RWPE2 (cell line): Measurements from ENCODE around the gene HOXA10.

Experiments used
- ATAC-seq: fragments of 200-7000 bp; cut with Tn5 transposase; 3 replicates; pipeline ENCODE4 v1.9.1; 2021; ENCODE audit warnings: low read depth
- DNase-seq: peaks from one replicate; pipeline ENCODE4 v3.0.0-alpha.2; 2020; ENCODE audit warnings: low spot score
- H3K27ac ChIP-seq: fragments of 450-650 bp; 2 replicates; pipeline ENCODE4 v1.5.1; 2017; ENCODE audit warnings: mild to moderate bottlenecking; ENCODE audit not compliant: poor library complexity, severe bottlenecking
- H3K27me3 ChIP-seq: fragments of 250-450 bp; sonication (Bioruptor Pico); 2 replicates; pipeline ENCODE4 v1.5.1; 2021; ENCODE audit warnings: mild to moderate bottlenecking, moderate library complexity; ENCODE audit not compliant: insufficient read depth, poor library complexity, severe bottlenecking
- H3K36me3 ChIP-seq: fragments of 250-450 bp; sonication (Bioruptor Pico); 2 replicates; pipeline ENCODE4 v1.5.1; 2020; ENCODE audit warnings: low read depth, mild to moderate bottlenecking, moderate library complexity
- H3K4me1 ChIP-seq: fragments of 250-450 bp; sonication (Bioruptor Pico); 2 replicates; pipeline ENCODE4 v1.5.1; 2021; ENCODE audit warnings: mild to moderate bottlenecking, moderate library complexity; ENCODE audit not compliant: insufficient read depth, poor library complexity, severe bottlenecking
- H3K4me3 ChIP-seq: fragments of 250-450 bp; sonication (Bioruptor Pico); 2 replicates; pipeline ENCODE4 v1.5.1; 2021; ENCODE audit warnings: mild to moderate bottlenecking, moderate library complexity; ENCODE audit not compliant: severe bottlenecking
- H3K9me3 ChIP-seq: fragments of 250-450 bp; sonication (Bioruptor Pico); 2 replicates; pipeline ENCODE4 v1.5.1; 2021; ENCODE audit warnings: mild to moderate bottlenecking, moderate library complexity; ENCODE audit not compliant: severe bottlenecking
- TF ChIP-seq, protein P1 (sequence below): fragments of 450-650 bp; IDR thresholded peaks from one replicate; pipeline ENCODE4 v1.5.1; 2017; ENCODE audit warnings: mild to moderate bottlenecking, moderate library complexity; ENCODE audit not compliant: poor library complexity, severe bottlenecking

HOXA10 gene

DNA sequence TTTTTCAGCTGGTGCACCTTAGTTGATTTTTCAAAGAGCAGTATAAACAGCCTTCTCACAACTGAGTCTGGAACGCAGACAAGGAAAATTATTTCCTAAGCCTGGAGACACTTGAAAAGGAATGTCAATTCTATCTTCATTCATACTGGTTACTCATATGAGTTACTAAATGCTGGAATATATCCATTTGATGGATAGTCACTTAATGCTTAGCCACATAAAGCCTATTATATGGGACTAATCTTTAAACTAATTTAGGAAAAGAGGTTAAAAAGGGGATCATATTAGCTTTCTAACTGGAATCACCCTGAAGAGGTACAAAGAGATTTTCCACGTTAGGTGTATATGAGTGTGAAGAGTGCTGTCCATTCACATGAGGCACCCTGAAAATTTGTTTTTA lies 41.9 kb downstream of the HOXA10 start:
- Histone ChIP-seq H3K36me3 (no peaks in the 10 kb centered on the region), H3K9me3 (no peaks in the 10 kb centered on the region), H3K27ac (no peak overlapping the region), H3K4me3 (no peak overlapping the region), H3K4me1 (peaks cover 27% of the 10 kb centered on the region), H3K27me3 (no peaks in the 10 kb centered on the region)
- ATAC-seq = no peak
- DNase-seq = no peak
- TF ChIP-seq, protein P1, sequence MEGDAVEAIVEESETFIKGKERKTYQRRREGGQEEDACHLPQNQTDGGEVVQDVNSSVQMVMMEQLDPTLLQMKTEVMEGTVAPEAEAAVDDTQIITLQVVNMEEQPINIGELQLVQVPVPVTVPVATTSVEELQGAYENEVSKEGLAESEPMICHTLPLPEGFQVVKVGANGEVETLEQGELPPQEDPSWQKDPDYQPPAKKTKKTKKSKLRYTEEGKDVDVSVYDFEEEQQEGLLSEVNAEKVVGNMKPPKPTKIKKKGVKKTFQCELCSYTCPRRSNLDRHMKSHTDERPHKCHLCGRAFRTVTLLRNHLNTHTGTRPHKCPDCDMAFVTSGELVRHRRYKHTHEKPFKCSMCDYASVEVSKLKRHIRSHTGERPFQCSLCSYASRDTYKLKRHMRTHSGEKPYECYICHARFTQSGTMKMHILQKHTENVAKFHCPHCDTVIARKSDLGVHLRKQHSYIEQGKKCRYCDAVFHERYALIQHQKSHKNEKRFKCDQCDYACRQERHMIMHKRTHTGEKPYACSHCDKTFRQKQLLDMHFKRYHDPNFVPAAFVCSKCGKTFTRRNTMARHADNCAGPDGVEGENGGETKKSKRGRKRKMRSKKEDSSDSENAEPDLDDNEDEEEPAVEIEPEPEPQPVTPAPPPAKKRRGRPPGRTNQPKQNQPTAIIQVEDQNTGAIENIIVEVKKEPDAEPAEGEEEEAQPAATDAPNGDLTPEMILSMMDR = no peak

DNA sequence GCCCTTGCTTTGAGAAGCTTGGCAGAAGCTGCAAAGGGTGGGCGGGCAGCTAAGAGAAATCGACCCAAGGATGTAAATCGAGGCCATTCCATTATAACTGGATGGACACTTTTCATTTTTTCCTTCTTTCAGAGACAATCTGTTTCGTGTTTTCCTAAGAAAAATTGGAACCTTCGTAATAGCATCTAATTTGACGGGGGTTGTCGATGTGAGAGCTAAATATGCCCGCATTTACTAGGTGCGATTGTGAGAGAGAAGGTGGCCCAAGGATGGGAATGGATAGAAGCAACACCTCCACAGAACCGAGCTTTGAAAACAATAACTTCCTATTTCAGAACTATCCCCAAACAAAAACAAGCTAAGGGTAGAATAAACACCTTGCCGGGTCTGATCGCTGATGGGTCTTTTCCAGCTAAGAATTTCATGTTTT lies 42.7 kb downstream of the HOXA10 start:
- H3K9me3 ChIP-seq = no peaks in the 10 kb centered on the region
- peak overlapping the region; percentile 61 for H3K4me3 ChIP-seq
- TF ChIP-seq, protein P1 = no peak
- H3K27me3 ChIP-seq = no peaks in the 10 kb centered on the region
- peak overlapping the region; percentile 62 for H3K27ac ChIP-seq
- DNase-seq (no peak), ATAC-seq (no peak)
- H3K4me1 ChIP-seq = peaks cover 27% of the 10 kb centered on the region
- H3K36me3 ChIP-seq = no peaks in the 10 kb centered on the region

DNA sequence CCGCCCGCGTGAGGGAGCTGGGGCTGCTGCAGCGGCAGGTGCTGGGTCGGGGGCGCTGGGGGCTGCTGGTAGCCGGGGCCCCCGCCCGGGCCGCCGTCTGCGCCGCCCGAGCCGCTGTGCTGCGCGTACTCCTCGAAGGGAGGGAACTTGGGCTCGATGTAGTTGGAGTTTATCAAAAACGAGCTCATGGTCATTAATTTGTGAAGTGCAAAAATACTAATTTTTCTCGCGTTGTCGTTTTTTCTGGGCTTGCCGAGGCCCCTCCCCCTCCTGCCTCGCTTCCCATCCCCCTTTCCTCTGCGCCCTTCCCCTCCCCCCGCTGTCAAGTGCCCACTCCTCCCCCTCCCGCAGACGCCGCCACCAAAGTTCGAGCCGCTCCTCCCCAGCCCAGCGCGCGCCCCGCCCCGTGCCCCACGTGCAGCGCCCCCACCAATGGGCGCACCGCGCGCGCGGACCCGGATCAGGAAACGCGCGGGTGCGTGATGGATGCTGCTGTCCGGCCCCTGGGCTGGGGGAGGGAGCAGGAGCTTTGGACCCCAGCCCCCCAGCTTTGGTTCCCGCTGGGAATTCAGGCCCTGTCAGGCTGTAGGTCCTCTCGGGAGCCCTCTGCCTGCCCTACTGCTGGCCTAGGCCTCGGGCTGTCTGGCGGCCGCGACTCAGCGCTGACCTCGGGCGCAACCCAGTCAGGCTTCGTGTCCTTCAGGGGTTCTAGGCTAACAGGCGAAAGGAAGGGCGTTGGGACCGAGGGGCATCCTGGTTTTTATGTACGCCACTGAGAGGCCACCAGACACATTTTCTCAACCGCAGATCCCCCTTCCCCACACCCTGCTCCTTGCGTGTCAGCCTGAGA lies 43.4 kb downstream of the HOXA10 start, which contains the start of gene HOXA4:
Gene HOXA4, minus strand, starts transcription at position 218 of the 850 bp plus-strand sequence. Its CDS starts 24 bp downstream, at position 194.
- ATAC-seq (peak; percentile 88), DNase-seq (peak; percentile 95)
- peaks cover 21% of the 10 kb centered on the region for H3K4me1 ChIP-seq
- H3K36me3 ChIP-seq = no peaks in the 10 kb centered on the region
- TF ChIP-seq, protein P1 = no peak
- peak within 1 kb of the TSS; percentile 61 for H3K4me3 ChIP-seq
- peak within 1 kb of the TSS; percentile 62 for H3K27ac ChIP-seq
- no peaks in the 10 kb centered on the region for H3K9me3 ChIP-seq
- H3K27me3 ChIP-seq = no peaks in the 10 kb centered on the region

DNA sequence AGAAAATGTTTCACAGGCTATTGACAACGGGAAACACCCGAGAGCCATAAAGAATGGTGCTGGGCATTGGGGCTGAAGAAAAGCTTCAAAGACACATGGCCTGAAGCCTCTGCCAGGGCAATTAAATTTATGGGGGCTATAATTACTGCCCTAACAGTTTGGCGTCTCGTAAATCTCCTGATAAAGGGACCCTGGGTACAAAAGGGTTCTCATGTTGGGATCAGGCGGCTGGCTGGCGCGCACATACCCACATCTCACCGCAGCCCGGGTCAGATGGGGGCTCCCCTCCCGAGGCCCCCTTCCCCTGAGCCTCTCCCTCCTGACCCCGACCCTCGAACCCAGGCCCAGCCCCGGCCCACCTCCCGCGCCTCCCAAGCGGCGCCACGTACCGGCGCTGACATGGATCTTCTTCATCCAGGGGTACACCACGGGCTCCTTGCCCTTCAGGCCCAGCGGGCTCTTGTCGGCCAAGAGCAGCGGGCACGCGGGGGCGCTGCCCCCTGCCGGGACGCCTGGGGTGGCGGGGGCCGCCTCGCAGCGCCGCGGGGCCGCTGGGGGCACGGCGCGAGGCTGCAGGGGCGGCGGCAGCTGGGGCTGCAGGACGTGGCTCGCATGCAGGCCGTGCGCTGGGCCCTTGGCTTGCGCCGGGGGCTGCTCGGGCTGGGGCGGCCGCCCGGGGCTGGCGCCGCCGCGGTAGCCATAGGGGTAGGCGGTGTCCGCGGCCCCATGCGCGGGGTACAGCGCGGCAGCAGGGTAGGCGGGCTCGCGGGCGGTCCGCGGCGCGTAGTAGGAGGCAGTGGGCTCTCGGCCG lies 44.2 kb downstream of the HOXA10 start:
- Histone ChIP-seq H3K27me3 (no peaks in the 10 kb centered on the region), H3K4me3 (peak overlapping the region; percentile 61)

More for the DNA sequence above, 44.2 kb downstream of the HOXA10 start:
- TF ChIP-seq, protein P1 = peak; percentile 77
- peaks cover 13% of the 10 kb centered on the region for H3K4me1 ChIP-seq
- ATAC-seq (peak; percentile 47), DNase-seq (no peak)
- no peaks in the 10 kb centered on the region for H3K9me3 ChIP-seq
- peak overlapping the region; percentile 62 for H3K27ac ChIP-seq
- H3K36me3 ChIP-seq = no peaks in the 10 kb centered on the region
